Measurements from ENCODE around the gene MOCS1.

The MOCS1 gene

DNA sequence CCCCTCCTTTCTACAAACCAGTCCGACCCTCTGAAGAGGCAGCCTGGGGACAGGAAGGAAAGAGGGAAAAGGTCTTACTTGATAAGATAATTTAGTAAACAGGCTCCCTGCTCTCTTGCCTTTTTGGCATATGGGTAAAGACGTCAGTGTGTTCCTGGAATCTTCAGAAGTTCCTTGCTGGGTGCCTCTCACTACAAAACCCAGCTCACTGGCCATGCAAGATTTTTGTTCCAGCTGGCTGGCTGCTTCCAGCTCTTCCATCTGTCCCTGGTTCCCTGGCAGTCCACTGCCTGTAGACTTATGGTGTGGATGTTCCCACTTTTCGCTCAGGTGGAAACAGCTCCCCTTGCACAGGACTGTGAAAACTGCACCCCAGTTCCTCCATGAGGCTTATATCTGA, 57.4 kb downstream of the MOCS1 start:
- Histone ChIP-seq H3K4me2 (ENCODE audit: insufficient read depth, low read length) (no peak overlapping the region), H3K27me3 (ENCODE audit: insufficient read depth, low read length, poor library complexity) (no peaks in the 10 kb centered on the region), H3K4me3 (ENCODE audit: low read depth in 1 of 2, low read length in 2 of 2) (no peak overlapping the region), H2AFZ (ENCODE audit: low read depth, low read length) (no peak overlapping the region), H3K36me3 (ENCODE audit: insufficient read depth, low read length) (no peaks in the 10 kb centered on the region), H3K9me3 (ENCODE audit: insufficient read depth, low read length, severe bottlenecking) (no peaks in the 10 kb centered on the region), H3K79me2 (ENCODE audit: insufficient read depth, low read length) (no peaks in the 10 kb centered on the region), H3K4me1 (ENCODE audit: insufficient read depth, low read length) (peaks cover 28% of the 10 kb centered on the region), H3K9ac (ENCODE audit: low read depth, low read length) (no peak overlapping the region), H3K27ac (ENCODE audit: low read length) (no peak overlapping the region), H4K20me1 (ENCODE audit: insufficient read depth, low read length) (no peaks in the 10 kb centered on the region)
- TF ChIP-seq EZH2 (IDR thresholded peaks at IDR 0.05; ENCODE audit: borderline replicate concordance, low read depth, low read length, severe bottlenecking), result no peak
- TF ChIP-seq, protein P1, sequence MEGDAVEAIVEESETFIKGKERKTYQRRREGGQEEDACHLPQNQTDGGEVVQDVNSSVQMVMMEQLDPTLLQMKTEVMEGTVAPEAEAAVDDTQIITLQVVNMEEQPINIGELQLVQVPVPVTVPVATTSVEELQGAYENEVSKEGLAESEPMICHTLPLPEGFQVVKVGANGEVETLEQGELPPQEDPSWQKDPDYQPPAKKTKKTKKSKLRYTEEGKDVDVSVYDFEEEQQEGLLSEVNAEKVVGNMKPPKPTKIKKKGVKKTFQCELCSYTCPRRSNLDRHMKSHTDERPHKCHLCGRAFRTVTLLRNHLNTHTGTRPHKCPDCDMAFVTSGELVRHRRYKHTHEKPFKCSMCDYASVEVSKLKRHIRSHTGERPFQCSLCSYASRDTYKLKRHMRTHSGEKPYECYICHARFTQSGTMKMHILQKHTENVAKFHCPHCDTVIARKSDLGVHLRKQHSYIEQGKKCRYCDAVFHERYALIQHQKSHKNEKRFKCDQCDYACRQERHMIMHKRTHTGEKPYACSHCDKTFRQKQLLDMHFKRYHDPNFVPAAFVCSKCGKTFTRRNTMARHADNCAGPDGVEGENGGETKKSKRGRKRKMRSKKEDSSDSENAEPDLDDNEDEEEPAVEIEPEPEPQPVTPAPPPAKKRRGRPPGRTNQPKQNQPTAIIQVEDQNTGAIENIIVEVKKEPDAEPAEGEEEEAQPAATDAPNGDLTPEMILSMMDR (IDR thresholded peaks at IDR 0.05; ENCODE audit: borderline replicate concordance, extremely low read depth, low read length, poor library complexity, severe bottlenecking), result no peak
- ATAC-seq (ENCODE audit: insufficient read depth, low read depth), result no peak
- DNase-seq, result no peak

DNA sequence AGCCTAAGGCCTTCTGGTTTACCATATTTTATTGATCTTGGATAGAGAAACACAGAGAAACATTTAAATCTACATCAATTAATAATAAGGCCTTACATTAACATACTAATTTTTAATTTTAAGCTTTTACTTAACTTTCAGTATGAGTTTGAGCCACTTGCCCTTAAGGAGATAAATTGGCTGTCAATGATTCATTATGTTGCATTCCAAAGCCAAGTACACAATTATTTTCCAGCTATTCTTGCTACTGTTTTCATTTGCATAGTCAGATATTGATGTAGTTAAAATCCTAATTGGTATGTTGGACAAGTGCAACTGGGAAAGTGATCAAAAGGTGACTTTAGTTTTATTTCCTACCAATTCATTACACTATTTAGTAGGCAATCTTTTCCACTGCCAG, 58.2 kb downstream of the MOCS1 start:
- ATAC-seq (ENCODE audit: insufficient read depth, low read depth), result no peak
- Histone ChIP-seq H3K4me3 (ENCODE audit: low read depth in 1 of 2, low read length in 2 of 2) (no peak overlapping the region), H3K4me2 (ENCODE audit: insufficient read depth, low read length) (no peak overlapping the region), H2AFZ (ENCODE audit: low read depth, low read length) (no peak overlapping the region), H3K27ac (ENCODE audit: low read length) (no peak overlapping the region), H3K36me3 (ENCODE audit: insufficient read depth, low read length) (no peaks in the 10 kb centered on the region), H3K9me3 (ENCODE audit: insufficient read depth, low read length, severe bottlenecking) (no peaks in the 10 kb centered on the region), H3K4me1 (ENCODE audit: insufficient read depth, low read length) (peaks cover 26% of the 10 kb centered on the region), H3K79me2 (ENCODE audit: insufficient read depth, low read length) (no peaks in the 10 kb centered on the region), H3K27me3 (ENCODE audit: insufficient read depth, low read length, poor library complexity) (no peaks in the 10 kb centered on the region), H3K9ac (ENCODE audit: low read depth, low read length) (no peak overlapping the region), H4K20me1 (ENCODE audit: insufficient read depth, low read length) (no peaks in the 10 kb centered on the region)
- TF ChIP-seq, protein P1 (IDR thresholded peaks at IDR 0.05; ENCODE audit: borderline replicate concordance, extremely low read depth, low read length, poor library complexity, severe bottlenecking), result no peak
- TF ChIP-seq EZH2 (IDR thresholded peaks at IDR 0.05; ENCODE audit: borderline replicate concordance, low read depth, low read length, severe bottlenecking), result no peak
- DNase-seq, result no peak

DNA sequence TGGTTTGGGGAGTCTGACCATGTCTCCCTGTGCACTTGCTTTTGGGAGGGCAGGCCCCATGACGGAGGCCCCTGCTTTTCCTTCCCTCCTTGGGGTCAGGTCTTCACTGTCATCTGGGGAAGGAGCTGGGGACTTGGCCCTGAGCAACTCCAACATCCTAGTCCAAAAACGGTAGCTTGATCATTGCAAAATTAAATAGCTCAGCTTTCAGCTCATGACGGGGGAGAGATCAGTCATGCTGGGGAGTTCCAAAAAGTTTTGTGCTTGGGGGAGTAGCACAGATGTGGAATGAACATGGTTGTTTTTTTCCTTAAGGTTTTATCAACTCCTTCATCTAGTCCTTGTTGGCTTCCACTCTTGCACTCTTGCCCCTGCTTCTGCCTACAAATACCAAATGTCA, 60.8 kb downstream of the MOCS1 start:
- Histone ChIP-seq H3K36me3 (ENCODE audit: insufficient read depth, low read length) (no peaks in the 10 kb centered on the region), H3K79me2 (ENCODE audit: insufficient read depth, low read length) (no peaks in the 10 kb centered on the region), H3K9ac (ENCODE audit: low read depth, low read length) (no peak overlapping the region), H3K4me1 (ENCODE audit: insufficient read depth, low read length) (no peaks in the 10 kb centered on the region), H3K27ac (ENCODE audit: low read length) (no peak overlapping the region), H2AFZ (ENCODE audit: low read depth, low read length) (no peak overlapping the region), H3K9me3 (ENCODE audit: insufficient read depth, low read length, severe bottlenecking) (no peaks in the 10 kb centered on the region), H4K20me1 (ENCODE audit: insufficient read depth, low read length) (no peaks in the 10 kb centered on the region), H3K4me3 (ENCODE audit: low read depth in 1 of 2, low read length in 2 of 2) (no peak overlapping the region), H3K27me3 (ENCODE audit: insufficient read depth, low read length, poor library complexity) (no peaks in the 10 kb centered on the region), H3K4me2 (ENCODE audit: insufficient read depth, low read length) (no peak overlapping the region)
- TF ChIP-seq, protein P1 (IDR thresholded peaks at IDR 0.05; ENCODE audit: borderline replicate concordance, extremely low read depth, low read length, poor library complexity, severe bottlenecking), result no peak
- TF ChIP-seq EZH2 (IDR thresholded peaks at IDR 0.05; ENCODE audit: borderline replicate concordance, low read depth, low read length, severe bottlenecking), result no peak
- ATAC-seq (ENCODE audit: insufficient read depth, low read depth) (no peak), DNase-seq (no peak)

DNA sequence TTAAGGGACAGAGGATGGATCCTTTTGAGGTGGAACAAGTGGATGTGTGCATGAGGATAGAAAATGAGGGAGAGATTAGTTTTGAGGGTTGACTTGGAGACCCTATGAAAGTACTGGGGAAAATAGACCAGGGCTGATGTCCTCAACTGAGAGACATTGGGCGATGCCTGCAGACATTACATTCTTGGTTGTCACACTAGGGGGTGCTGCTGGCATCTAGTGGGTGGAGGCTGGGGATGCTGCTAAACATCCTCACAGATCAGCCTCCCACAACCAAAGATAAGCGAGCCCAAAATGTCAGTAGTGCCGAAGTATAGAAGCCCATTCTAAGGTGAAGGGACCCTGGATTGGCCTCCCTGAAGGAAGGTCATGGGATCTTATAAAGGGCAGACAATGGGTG, 63.3 kb downstream of the MOCS1 start:
- H3K4me1 ChIP-seq (ENCODE audit: insufficient read depth, low read length), result no peaks in the 10 kb centered on the region
- no peak overlapping the region for H3K4me3 ChIP-seq (ENCODE audit: low read depth in 1 of 2, low read length in 2 of 2)
- H3K36me3 ChIP-seq (ENCODE audit: insufficient read depth, low read length), result no peaks in the 10 kb centered on the region
- H4K20me1 ChIP-seq (ENCODE audit: insufficient read depth, low read length), result no peaks in the 10 kb centered on the region
- no peak overlapping the region for H3K9ac ChIP-seq (ENCODE audit: low read depth, low read length)
- no peaks in the 10 kb centered on the region for H3K27me3 ChIP-seq (ENCODE audit: insufficient read depth, low read length, poor library complexity)
- ATAC-seq (ENCODE audit: insufficient read depth, low read depth) (no peak), DNase-seq (peak; percentile 10)
- no peaks in the 10 kb centered on the region for H3K9me3 ChIP-seq (ENCODE audit: insufficient read depth, low read length, severe bottlenecking)
- H2AFZ ChIP-seq (ENCODE audit: low read depth, low read length), result no peak overlapping the region
- H3K4me2 ChIP-seq (ENCODE audit: insufficient read depth, low read length), result no peak overlapping the region
- TF ChIP-seq, protein P1 (IDR thresholded peaks at IDR 0.05; ENCODE audit: borderline replicate concordance, extremely low read depth, low read length, poor library complexity, severe bottlenecking), result peak; percentile 19
- TF ChIP-seq EZH2 (IDR thresholded peaks at IDR 0.05; ENCODE audit: borderline replicate concordance, low read depth, low read length, severe bottlenecking), result no peak
- no peak overlapping the region for H3K27ac ChIP-seq (ENCODE audit: low read length)
- no peaks in the 10 kb centered on the region for H3K79me2 ChIP-seq (ENCODE audit: insufficient read depth, low read length)

Data from DND-41 (cell line).